CD4-positive, alpha-beta T cell (primary cell): ENCODE data around the gene NUDT7. TPM values are rescaled to one million over a fixed set of nuclear protein-coding genes. Genes with fewer than 3 reads are reported as not detected.

Experiments used
- ATAC-seq: fragments of 200-7000 bp; cut with Tn5 transposase; one replicate; pipeline ENCODE4 v1.10.0; 2022; ENCODE audit warnings: mild to moderate bottlenecking; ENCODE audit not compliant: poor library complexity
- CTCF ChIA-PET: fragments of 350-600 bp; sonication (Branson Sonifier 250); formaldehyde crosslinking; loops from one replicate; lab custom pipeline; 2021; ENCODE audit warnings: antibody characterized with exemption, inconsistent platforms; lab: Charles Lee
- POLR2A ChIA-PET: fragments of 350-600 bp; sonication (Branson Sonifier 250); formaldehyde crosslinking; loops from one replicate; lab custom pipeline; 2021; ENCODE audit warnings: antibody characterized with exemption, inconsistent platforms; lab: Charles Lee
- DNase-seq, 14 experiments: peaks; one replicate each; pipeline ENCODE4 v3.0.0-alpha.2; 2013 to 2020; ENCODE audit warnings: mixed read lengths in 2 of 14
- H3K27ac ChIP-seq, 2 donors: one replicate each; pipeline versions ENCODE4 v1.5.1 to v1.7.0; 2013; ENCODE audit warnings: low read length in 2 of 2, low read depth in 1 of 2, mild to moderate bottlenecking in 1 of 2
- H3K27me3 ChIP-seq, 2 experiments: 1 replicate in 1 of 2; 2 replicates in 1 of 2; pipeline versions ENCODE4 v1.6.1 to v1.7.0; 2013; ENCODE audit warnings: low read length in 2 of 2, control low read depth in 1 of 2, mild to moderate bottlenecking in 1 of 2, moderate library complexity in 1 of 2; ENCODE audit not compliant: insufficient read depth in 2 of 2, control insufficient read depth in 1 of 2
- H3K36me3 ChIP-seq: one replicate; pipeline ENCODE4 v1.6.1; 2013; ENCODE audit warnings: low read length, control low read depth; ENCODE audit not compliant: insufficient read depth
- H3K4me1 ChIP-seq: one replicate; pipeline ENCODE4 v1.6.1; 2013; ENCODE audit warnings: low read length, control low read depth; ENCODE audit not compliant: insufficient read depth
- H3K4me3 ChIP-seq: one replicate; pipeline ENCODE4 v1.5.1; 2013; ENCODE audit warnings: mild to moderate bottlenecking, low read length, moderate library complexity
- H3K9me3 ChIP-seq, 2 experiments: 1 replicate in 1 of 2; 2 replicates in 1 of 2; pipeline versions ENCODE4 v1.6.1 to v1.7.0; 2013; ENCODE audit warnings: low read length in 2 of 2, mild to moderate bottlenecking in 2 of 2, control low read depth in 1 of 2, moderate library complexity in 1 of 2; ENCODE audit not compliant: control insufficient read depth in 1 of 2, insufficient read depth in 1 of 2
- H3K27ac Mint-ChIP-seq: one replicate; pipeline ENCODE4 v1.8.0; 2020; ENCODE audit warnings: mixed read lengths
- H3K27me3 Mint-ChIP-seq: one replicate; pipeline ENCODE4 v1.8.0; 2021; ENCODE audit warnings: mixed read lengths
- H3K36me3 Mint-ChIP-seq: one replicate; pipeline ENCODE4 v1.8.0; 2021; ENCODE audit warnings: low read depth, mixed read lengths
- H3K4me1 Mint-ChIP-seq: one replicate; pipeline ENCODE4 v1.8.0; 2021; ENCODE audit warnings: low read depth, mixed read lengths
- H3K4me3 Mint-ChIP-seq: one replicate; pipeline ENCODE4 v1.8.0; 2020; ENCODE audit warnings: mild to moderate bottlenecking, mixed read lengths
- H3K9me3 Mint-ChIP-seq: one replicate; pipeline ENCODE4 v1.8.0; 2020; ENCODE audit warnings: mixed read lengths
- CTCF ChIP-seq: fragments of 200-600 bp; IDR thresholded peaks from one replicate; pipeline ENCODE4 v1.8.0; 2022; ENCODE audit warnings: antibody characterized with exemption, mild to moderate bottlenecking
- intact Hi-C, 2 experiments: fragments of 100-400 bp; cut with DNase I in 1 of 2; cut with micrococcal nuclease in 1 of 2; formaldehyde crosslinking; loops; one replicate each; pipeline versions ENCODE4 v1.15.1 to v1.9.0; 2023 to 2025; cut with DNase I, micrococcal nuclease
- total RNA-seq, 174 experiments: library from RNA in 2 of 174; stranded (reverse) in 2 of 174; gene quantifications; one replicate each; pipeline ENCODE4 v1.2.3 and lab custom pipeline; 2021 to 2026

NUDT7 gene
- total RNA-seq, 2 experiments from 2014 or later: 0.93 to 1.5 TPM

GRCh38 chr16:77684181-77684526 lies 38.2 kb upstream of the NUDT7 start:
- TF ChIP-seq CTCF: no peak
- no peaks in the 10 kb centered on the region for H3K9me3 Mint-ChIP-seq
- ChIA-PET CTCF (interaction anchor here (0.6 kb wide), 1 partner anchor 937 kb away, joined by 4 read pairs; no protein-coding TSS in a partner anchor), POLR2A (no interaction called here)
- Histone ChIP-seq H3K27me3 (peaks cover 3 to 11% of the 10 kb centered on the region in 2 experiments), H3K4me1 (no peaks in the 10 kb centered on the region), H3K27ac (no peak overlapping the region), H3K9me3 (no peaks in the 10 kb centered on the region), H3K36me3 (no peaks in the 10 kb centered on the region), H3K4me3 (no peak overlapping the region)
- DNase-seq: no peak
- H3K4me1 Mint-ChIP-seq: no peaks in the 10 kb centered on the region
- H3K27me3 Mint-ChIP-seq: peaks cover 37% of the 10 kb centered on the region
- no peak for ATAC-seq
- H3K27ac Mint-ChIP-seq: no peak overlapping the region
- no peaks in the 10 kb centered on the region for H3K36me3 Mint-ChIP-seq
- intact Hi-C loops: no loop called here
- no peak overlapping the region for H3K4me3 Mint-ChIP-seq

- POLR2A ChIA-PET: no interaction called here
- H3K36me3 ChIP-seq: no peaks in the 10 kb centered on the region
- Mint-ChIP-seq H3K4me3 (no peak overlapping the region), H3K27me3 (peaks cover 41% of the 10 kb centered on the region), H3K9me3 (no peaks in the 10 kb centered on the region), H3K27ac (no peak overlapping the region), H3K36me3 (no peaks in the 10 kb centered on the region), H3K4me1 (no peaks in the 10 kb centered on the region)
- peaks cover 6 to 17% of the 10 kb centered on the region in 2 experiments for H3K27me3 ChIP-seq
- H3K27ac ChIP-seq: no peak overlapping the region
- H3K9me3 ChIP-seq: no peaks in the 10 kb centered on the region
- H3K4me3 ChIP-seq: no peak overlapping the region
- DNase-seq (no peak), ATAC-seq (no peak)
- CTCF ChIA-PET: no interaction called here
- intact Hi-C loops: no loop called here
- no peak for TF ChIP-seq CTCF
- no peaks in the 10 kb centered on the region for H3K4me1 ChIP-seq
Observed at GRCh38 chr16:77686385-77686784, 35.9 kb upstream of the NUDT7 start.

GRCh38 chr16:77689971-77690370 lies 32.3 kb upstream of the NUDT7 start:
- no peaks in the 10 kb centered on the region for H3K4me1 Mint-ChIP-seq
- H3K36me3 Mint-ChIP-seq: no peaks in the 10 kb centered on the region
- H3K27ac ChIP-seq: no peak overlapping the region
- no peak for TF ChIP-seq CTCF
- peaks cover 8 to 17% of the 10 kb centered on the region in 2 experiments for H3K27me3 ChIP-seq
- peaks cover 55% of the 10 kb centered on the region for H3K27me3 Mint-ChIP-seq
- no peak for ATAC-seq
- no peak for DNase-seq
- H3K27ac Mint-ChIP-seq: no peak overlapping the region
- H3K4me3 Mint-ChIP-seq: no peak overlapping the region
- H3K4me3 ChIP-seq: no peak overlapping the region
- H3K9me3 ChIP-seq: no peaks in the 10 kb centered on the region
- intact Hi-C loops: no loop called here
- H3K4me1 ChIP-seq: no peaks in the 10 kb centered on the region
- H3K9me3 Mint-ChIP-seq: no peaks in the 10 kb centered on the region
- no peaks in the 10 kb centered on the region for H3K36me3 ChIP-seq
- POLR2A ChIA-PET: no interaction called here
- CTCF ChIA-PET: no interaction called here
